Neural progenitor cell (in vitro differentiated cells): Measurements from ENCODE around the gene DLG2. TPM values are rescaled to one million over a fixed set of nuclear protein-coding genes. Genes with fewer than 3 reads are reported as not detected.

Experiments
- DNase-seq: peaks from one replicate; pipeline ENCODE4 v3.0.0-alpha.2; 2016; ENCODE audit warnings: low spot score
- H2AFZ ChIP-seq: fragments of 200-600 bp; sonication (generic); replicated peaks from 2 replicates; pipeline ENCODE4 v1.6.1; 2016; ENCODE audit warnings: antibody characterized with exemption
- H3F3A ChIP-seq: fragments of 200-600 bp; sonication (generic); 2 replicates; pipeline ENCODE4 v1.6.1; 2016; ENCODE audit warnings: antibody characterized with exemption, low read depth
- H3K27ac ChIP-seq: fragments of 200-600 bp; sonication (generic); 2 replicates; pipeline ENCODE4 v1.5.1; 2016; ENCODE audit warnings: mild to moderate bottlenecking
- H3K27me3 ChIP-seq: fragments of 200-600 bp; sonication (generic); 2 replicates; pipeline ENCODE4 v1.6.1; 2016; ENCODE audit warnings: mild to moderate bottlenecking, moderate library complexity
- H3K36me3 ChIP-seq: fragments of 200-600 bp; sonication (generic); 2 replicates; pipeline ENCODE4 v1.5.1; 2016
- H3K4me1 ChIP-seq: fragments of 200-600 bp; sonication (generic); 2 replicates; pipeline ENCODE4 v1.6.1; 2016; ENCODE audit warnings: mixed run types
- H3K4me2 ChIP-seq: fragments of 200-600 bp; sonication (generic); 2 replicates; pipeline ENCODE4 v1.6.1; 2016
- H3K4me3 ChIP-seq: fragments of 200-600 bp; sonication (generic); 2 replicates; pipeline ENCODE4 v1.5.1; 2016
- H3K79me2 ChIP-seq: fragments of 200-600 bp; sonication (generic); 2 replicates; pipeline ENCODE4 v1.6.1; 2016; ENCODE audit warnings: low read depth
- H3K9ac ChIP-seq: fragments of 200-600 bp; sonication (generic); 2 replicates; pipeline ENCODE4 v1.6.1; 2016
- H3K9me3 ChIP-seq: fragments of 200-600 bp; sonication (generic); 2 replicates; pipeline ENCODE4 v1.5.1; 2016; ENCODE audit warnings: low read depth
- H4K20me1 ChIP-seq: fragments of 200-600 bp; sonication (generic); 2 replicates; pipeline ENCODE4 v1.6.1; 2016; ENCODE audit warnings: low read depth
- H3K27ac Mint-ChIP-seq: 3 replicates; pipeline ENCODE4 v1.8.0; 2021; ENCODE audit warnings: mixed read lengths
- H3K27me3 Mint-ChIP-seq: 2 replicates; pipeline ENCODE4 v1.8.0; 2022; ENCODE audit warnings: low read depth, mild to moderate bottlenecking, inconsistent platforms, moderate library complexity, mixed read lengths; ENCODE audit not compliant: insufficient read depth
- H3K36me3 Mint-ChIP-seq: 3 replicates; pipeline ENCODE4 v1.8.0; 2021; ENCODE audit warnings: mixed read lengths
- H3K4me1 Mint-ChIP-seq: 3 replicates; pipeline ENCODE4 v1.8.0; 2021; ENCODE audit warnings: mixed read lengths
- H3K4me3 Mint-ChIP-seq: 3 replicates; pipeline ENCODE4 v1.8.0; 2021; ENCODE audit warnings: mild to moderate bottlenecking, moderate library complexity, mixed read lengths
- H3K9me3 Mint-ChIP-seq: 3 replicates; pipeline ENCODE4 v1.8.0; 2020; ENCODE audit warnings: mixed read lengths
- CTCF ChIP-seq: fragments of 200-600 bp; sonication (generic); IDR thresholded peaks from 2 replicates; pipeline ENCODE4 v1.5.1; 2017; ENCODE audit warnings: antibody characterized with exemption, mild to moderate bottlenecking
- EZH2 ChIP-seq: fragments of 200-600 bp; sonication (generic); IDR thresholded peaks from 2 replicates; pipeline ENCODE4 v1.6.1; 2017; ENCODE audit warnings: antibody characterized with exemption, mild to moderate bottlenecking, moderate library complexity
- EZH2phosphoT487 ChIP-seq: fragments of 200-600 bp; sonication (generic); IDR thresholded peaks from 2 replicates; pipeline ENCODE4 v1.6.1; 2017; ENCODE audit warnings: antibody characterized with exemption
- total RNA-seq: library from RNA; depleted of rRNA; stranded (reverse); fragments of >200 nt; gene quantifications from 2 replicates; pipeline ENCODE4 v1.2.3, GENCODE V29; 2015; ENCODE audit warnings: low replicate concordance

DLG2 gene
- total RNA-seq, 1 donor from 2014 or later, result 7.5 TPM

GRCh38 chr11:85088286-85088685 lies 538.9 kb downstream of the DLG2 start:
- Mint-ChIP-seq H3K36me3 (no peaks in the 10 kb centered on the region), H3K27ac (no peak overlapping the region), H3K4me3 (no peak overlapping the region), H3K9me3 (no peaks in the 10 kb centered on the region), H3K27me3 (no peaks in the 10 kb centered on the region), H3K4me1 (no peaks in the 10 kb centered on the region)
- H3K9me3 ChIP-seq, result no peaks in the 10 kb centered on the region
- no peaks in the 10 kb centered on the region for H3F3A ChIP-seq
- no peaks in the 10 kb centered on the region for H3K27me3 ChIP-seq
- no peak overlapping the region for H3K9ac ChIP-seq
- no peaks in the 10 kb centered on the region for H3K4me1 ChIP-seq
- no peak for DNase-seq
- H3K79me2 ChIP-seq, result no peaks in the 10 kb centered on the region
- no peak overlapping the region for H3K4me3 ChIP-seq
- TF ChIP-seq EZH2phosphoT487, result no peak
- no peak for TF ChIP-seq CTCF
- TF ChIP-seq EZH2, result no peak
- H2AFZ ChIP-seq, result no peak overlapping the region
- no peaks in the 10 kb centered on the region for H3K36me3 ChIP-seq
- no peak overlapping the region for H3K4me2 ChIP-seq
- H4K20me1 ChIP-seq, result no peaks in the 10 kb centered on the region
- no peak overlapping the region for H3K27ac ChIP-seq

- Histone ChIP-seq H3K4me2 (no peak overlapping the region), H4K20me1 (no peaks in the 10 kb centered on the region), H3K4me1 (no peaks in the 10 kb centered on the region), H3K79me2 (no peaks in the 10 kb centered on the region), H3K27ac (no peak overlapping the region), H3F3A (no peaks in the 10 kb centered on the region), H3K4me3 (no peak overlapping the region), H2AFZ (no peak overlapping the region), H3K27me3 (no peaks in the 10 kb centered on the region), H3K9me3 (no peaks in the 10 kb centered on the region), H3K9ac (no peak overlapping the region), H3K36me3 (no peaks in the 10 kb centered on the region)
- TF ChIP-seq EZH2phosphoT487 (no peak), CTCF (no peak), EZH2 (no peak)
- no peaks in the 10 kb centered on the region for H3K9me3 Mint-ChIP-seq
- H3K27me3 Mint-ChIP-seq, result no peaks in the 10 kb centered on the region
- H3K36me3 Mint-ChIP-seq, result no peaks in the 10 kb centered on the region
- H3K4me1 Mint-ChIP-seq, result no peaks in the 10 kb centered on the region
- no peak for DNase-seq
- H3K27ac Mint-ChIP-seq, result no peak overlapping the region
- H3K4me3 Mint-ChIP-seq, result no peak overlapping the region
Observed at GRCh38 chr11:85086504-85087284, 540.5 kb downstream of the DLG2 start.

GRCh38 chr11:85076535-85077330 lies 550.4 kb downstream of the DLG2 start:
- Mint-ChIP-seq H3K27ac (peak overlapping the region; percentile 17), H3K36me3 (no peaks in the 10 kb centered on the region), H3K4me1 (no peaks in the 10 kb centered on the region), H3K4me3 (no peak overlapping the region), H3K27me3 (no peaks in the 10 kb centered on the region), H3K9me3 (no peaks in the 10 kb centered on the region)
- DNase-seq, result no peak
- no peak for TF ChIP-seq EZH2phosphoT487
- no peak for TF ChIP-seq EZH2
- TF ChIP-seq CTCF, result no peak
- Histone ChIP-seq H3K79me2 (no peaks in the 10 kb centered on the region), H3K36me3 (no peaks in the 10 kb centered on the region), H3K9me3 (no peaks in the 10 kb centered on the region), H2AFZ (no peak overlapping the region), H3K27me3 (no peaks in the 10 kb centered on the region), H3K4me2 (no peak overlapping the region), H3K27ac (no peak overlapping the region), H3K9ac (no peak overlapping the region), H4K20me1 (no peaks in the 10 kb centered on the region), H3K4me1 (peaks cover 22% of the 10 kb centered on the region), H3F3A (peaks cover 7% of the 10 kb centered on the region), H3K4me3 (no peak overlapping the region)
